GM12878 (cell line): ENCODE measurements around the gene TM4SF1. TPM values are rescaled to one million over a fixed set of nuclear protein-coding genes. Genes with fewer than 3 reads are reported as not detected.

ENCODE experiments used
- ATAC-seq: fragments of 200-7000 bp; cut with Tn5 transposase; 3 replicates; pipeline ENCODE4 v1.9.1; 2020; ENCODE audit warnings: mild to moderate bottlenecking, moderate library complexity
- BruUV-seq: library from RNA; stranded (reverse); fragments of 400-500 nt; replicated peaks from 2 replicates; lab custom pipeline; 2021; lab: Mats Ljungman, UMichigan
- CTCF ChIA-PET: fragments of 300-600 bp; sonication (Branson Sonifier 250); formaldehyde crosslinking; extraction: SDS; loops from one replicate; lab custom pipeline; 2021; ENCODE audit warnings: inconsistent platforms; lab: Yijun Ruan, JAX
- POLR2A ChIA-PET: fragments of 350-600 bp; formaldehyde crosslinking; extraction: SDS; loops from one replicate; lab custom pipeline; 2021; ENCODE audit warnings: inconsistent platforms; lab: Charles Lee
- RAD21 ChIA-PET: fragments of 300-600 bp; sonication (Branson Sonifier 250); formaldehyde crosslinking; loops from one replicate; lab custom pipeline; 2023; ENCODE audit warnings: antibody characterized with exemption; ENCODE audit not compliant: unreplicated experiment; lab: Charles Lee
- SMC1A ChIA-PET: fragments of 300-600 bp; sonication (Branson Sonifier 250); formaldehyde crosslinking; loops from one replicate; lab custom pipeline; 2023; ENCODE audit not compliant: unreplicated experiment, uncharacterized antibody; lab: Charles Lee
- DNase-seq: peaks from one replicate; pipeline ENCODE4 v3.0.0-alpha.2; 2011; ENCODE audit warnings: low read depth, low spot score
- FAIRE-seq: peaks from 3 replicates; lab custom pipeline; 2011; peaks lifted over from hg19 to GRCh38; lab: Jason Lieb, UNC
- H2AFZ ChIP-seq: 2 replicates; pipeline ENCODE4 v1.6.0; 2011; ENCODE audit warnings: low read depth, low read length, control low read depth; ENCODE audit not compliant: control insufficient read depth
- H3K27ac ChIP-seq: 2 replicates; pipeline ENCODE4 v1.5.1; 2011; ENCODE audit warnings: control low read depth; ENCODE audit not compliant: control insufficient read depth, insufficient read depth
- H3K27me3 ChIP-seq, 2 experiments: replicated peaks in 1 of 2; 2 replicates each; pipeline versions ENCODE4 v1.6.0 to v1.6.1; 2011; ENCODE audit warnings: low read length in 1 of 2; ENCODE audit not compliant: control insufficient read depth in 2 of 2, insufficient read depth in 2 of 2
- H3K36me3 ChIP-seq, 2 experiments: 2 replicates each; pipeline ENCODE4 v1.5.1; 2011; ENCODE audit warnings: low read length in 1 of 2; ENCODE audit not compliant: control insufficient read depth in 2 of 2, insufficient read depth in 2 of 2
- H3K4me1 ChIP-seq: 2 replicates; pipeline ENCODE4 v1.6.1; 2011; ENCODE audit warnings: mild to moderate bottlenecking, low read length, moderate library complexity, mixed read lengths; ENCODE audit not compliant: control insufficient read depth, insufficient read depth
- H3K4me2 ChIP-seq: 2 replicates; pipeline ENCODE4 v1.6.0; 2011; ENCODE audit warnings: control low read depth; ENCODE audit not compliant: control insufficient read depth, insufficient read depth
- H3K4me3 ChIP-seq: fragments of 200-600 bp; sonication (generic); 2 replicates; pipeline ENCODE4 v1.5.1; 2016
- H3K79me2 ChIP-seq: 2 replicates; pipeline ENCODE4 v1.6.0; 2011; ENCODE audit warnings: low read length; ENCODE audit not compliant: control insufficient read depth, insufficient read depth
- H3K9ac ChIP-seq: 2 replicates; pipeline ENCODE4 v1.8.0; 2011; ENCODE audit warnings: low read length, control low read depth, mixed read lengths; ENCODE audit not compliant: control insufficient read depth, insufficient read depth
- H3K9me3 ChIP-seq: replicated peaks from 3 replicates; pipeline ENCODE4 v1.5.1; 2011; ENCODE audit warnings: mild to moderate bottlenecking, low read length; ENCODE audit not compliant: control insufficient read depth, insufficient read depth
- H4K20me1 ChIP-seq: 2 replicates; pipeline ENCODE4 v1.6.0; 2011; ENCODE audit not compliant: control insufficient read depth, insufficient read depth
- ASH2L ChIP-seq: fragments of 300-600, 200-600 bp; sonication (generic); IDR thresholded peaks from 2 replicates; pipeline ENCODE4 v1.6.1; 2017; ENCODE audit warnings: low read depth, mild to moderate bottlenecking, borderline replicate concordance
- CBX5 ChIP-seq: sonication (generic); IDR thresholded peaks from 2 replicates; pipeline ENCODE4 v1.6.1; 2016; ENCODE audit warnings: low read depth, moderate library complexity, mild to moderate bottlenecking, inconsistent platforms
- DPF2 ChIP-seq: fragments of 450-650 bp; IDR thresholded peaks from 2 replicates; pipeline ENCODE4 v1.6.1; 2017; ENCODE audit warnings: mild to moderate bottlenecking
- EGR1 ChIP-seq, 2 experiments: IDR thresholded peaks; 1 replicate in 1 of 2; 2 replicates in 1 of 2; pipeline ENCODE4 v1.6.1; 2011 to 2012; ENCODE audit warnings: low read depth in 2 of 2, low read length in 2 of 2, borderline replicate concordance in 1 of 2, mild to moderate bottlenecking in 1 of 2, moderate library complexity in 1 of 2
- ESRRA ChIP-seq: IDR thresholded peaks from 2 replicates; pipeline ENCODE4 v1.6.1; 2012; ENCODE audit warnings: mild to moderate bottlenecking, low read length, improper control_type of control experiment
- FOXM1 ChIP-seq: IDR thresholded peaks from 2 replicates; pipeline ENCODE4 v1.6.1; 2012; ENCODE audit warnings: low read depth, mild to moderate bottlenecking, inconsistent platforms, low read length, moderate library complexity
- IRF4 ChIP-seq: IDR thresholded peaks from 2 replicates; pipeline ENCODE4 v1.6.1; 2011; ENCODE audit warnings: low read depth, low read length
- MXI1 ChIP-seq: fragments of 150-350 bp; IDR thresholded peaks from 2 replicates; pipeline ENCODE4 v1.6.1; 2011; ENCODE audit warnings: low read depth, mild to moderate bottlenecking, inconsistent platforms, low read length, improper control_type of control experiment
- NRF1 ChIP-seq: conservative IDR thresholded peaks from 2 replicates; pipeline ENCODE4 v1.6.1; 2011; ENCODE audit warnings: mild to moderate bottlenecking, low read depth, low read length, improper control_type of control experiment
- RB1 ChIP-seq: fragments of 450-650 bp; formaldehyde crosslinking; IDR thresholded peaks from 2 replicates; pipeline ENCODE4 v1.6.1; 2017; ENCODE audit warnings: mild to moderate bottlenecking, borderline replicate concordance
- RCOR1 ChIP-seq: conservative IDR thresholded peaks from 2 replicates; pipeline ENCODE4 v1.6.1; 2012; ENCODE audit warnings: low read depth, low read length, improper control_type of control experiment
- SMAD1 ChIP-seq: fragments of 450-650 bp; IDR thresholded peaks from 2 replicates; pipeline ENCODE4 v1.6.1; 2018; ENCODE audit warnings: mild to moderate bottlenecking, low read depth; ENCODE audit not compliant: partially characterized antibody
- SREBF1 ChIP-seq: IDR thresholded peaks from 2 replicates; pipeline ENCODE4 v1.6.1; 2012; ENCODE audit warnings: mild to moderate bottlenecking, low read length
- SREBF2 ChIP-seq: IDR thresholded peaks from 2 replicates; pipeline ENCODE4 v1.6.1; 2012; ENCODE audit warnings: mild to moderate bottlenecking, low read length
- SRF ChIP-seq, 2 experiments: IDR thresholded peaks; 2 replicates each; pipeline ENCODE4 v1.6.1; 2011; ENCODE audit warnings: low read depth in 2 of 2, low read length in 2 of 2, mild to moderate bottlenecking in 1 of 2, moderate library complexity in 1 of 2
- SUZ12 ChIP-seq: fragments of 200-600 bp; sonication (generic); IDR thresholded peaks from one replicate; pipeline ENCODE4 v1.6.1; 2018; ENCODE audit warnings: antibody characterized with exemption, mild to moderate bottlenecking; ENCODE audit not compliant: unreplicated experiment
- TBL1XR1 ChIP-seq: IDR thresholded peaks from 2 replicates; pipeline ENCODE4 v1.6.1; 2012; ENCODE audit warnings: low read depth, low read length, improper control_type of control experiment
- ZNF622 ChIP-seq: fragments of 450-650 bp; IDR thresholded peaks from 2 replicates; pipeline ENCODE4 v1.6.1; 2017; ENCODE audit warnings: mild to moderate bottlenecking, inconsistent platforms
- ZSCAN29 ChIP-seq: fragments of 450-650 bp; IDR thresholded peaks from 2 replicates; pipeline ENCODE4 v1.6.1; 2017; ENCODE audit warnings: mild to moderate bottlenecking, moderate library complexity
- whole genome bisulfite sequencing: methylation state at CpG from one replicate; pipeline ENCODE4 v1.1.6; 2016; ENCODE audit warnings: low lambda C conversion rate; ENCODE audit not compliant: insufficient replicate concordance, insufficient coverage; ENCODE audit errors: missing lambda C conversion rate; 5-methylcytosine and 5-hydroxymethylcytosine counted together
- in situ Hi-C: fragments of 300-500 bp; cut with MboI; formaldehyde crosslinking; loops from 9 replicates; pipeline ENCODE4 v1.14.3; 2018; ENCODE audit warnings: mixed read lengths
- intact Hi-C: fragments of 100-400 bp; cut with micrococcal nuclease; formaldehyde crosslinking; loops from one replicate; pipeline ENCODE4 v1.14.2; 2022; ENCODE audit not compliant: unreplicated experiment
- polyA plus RNA-seq, 11 experiments: library from polyadenylated mRNA; depleted of rRNA in 4 of 11; unstranded in 6 of 11; stranded (reverse) in 5 of 11; fragments of >200 nt; fragmentation: Nextera tagmentation in 4 of 11; fragmentation: Illumina TruSeq in 1 of 11; extraction: Ambion mirVana in 4 of 11; extraction: Trizol in 1 of 11; gene quantifications; 1 replicate in 1 of 11; 2 replicates in 10 of 11; pipeline versions ENCODE4 v1.2.1 to v1.2.3, GENCODE V29; 2011 to 2016; ENCODE audit warnings: inconsistent platforms in 2 of 11, missing spikeins in 2 of 11, low read depth in 1 of 11
- total RNA-seq, 4 experiments: library from RNA; depleted of rRNA in 3 of 4; stranded (reverse); fragments of >200 nt in 3 of 4; fragmentation: Illumina TruSeq in 1 of 4; extraction: Trizol in 1 of 4; gene quantifications; 2 replicates each; pipeline versions ENCODE4 v1.2.1 to v1.2.3, GENCODE V29; 2013 to 2021
- TF ChIP-seq, protein P1 (sequence below): IDR thresholded peaks from 2 replicates; pipeline ENCODE4 v1.6.1; 2012; ENCODE audit warnings: low read depth, low read length, improper control_type of control experiment

Gene TM4SF1
- total and polyA plus RNA-seq, 10 of the 15 experiments (the other 5 are each of a cell fraction or from before 2014, with no cell fraction given) = 0.05 to 1.2 TPM; not detected in 8

- CTCF ChIA-PET = interaction anchor here (1.5 kb wide), 1 partner anchor 71 kb away, joined by 3 read pairs; no protein-coding TSS in a partner anchor
- no TSS peak for BruUV-seq
- H3K27me3 ChIP-seq = no peaks in the 10 kb centered on the region; a peak in 1 of 4 replicates
- no peaks in the 10 kb centered on the region for H3K36me3 ChIP-seq
- no peak for DNase-seq
- in situ Hi-C loops = no loop called here
- WGBS = 16% methylated on average over 2 of the region's 2 CpGs
- H3K27ac ChIP-seq = no peak overlapping the region
- POLR2A ChIA-PET = no interaction called here
- H4K20me1 ChIP-seq = no peaks in the 10 kb centered on the region
- no peak overlapping the region for H2AFZ ChIP-seq
- TF ChIP-seq ZNF622 (no peak), SMAD1 (no peak), NRF1 (no peak), MXI1 (no peak)
- TF ChIP-seq, all 136 proteins: peak for 0
- SMC1A ChIA-PET = interaction anchor here (1.5 to 1.7 kb wide), 2 partner anchors 10 to 21 kb away, joined by 3 to 5 read pairs; no protein-coding TSS in a partner anchor
- Histone ChIP-seq H3K4me2 (no peak overlapping the region), H3K4me1 (no peaks in the 10 kb centered on the region), H3K4me3 (no peak overlapping the region), H3K79me2 (no peaks in the 10 kb centered on the region), H3K9me3 (no peaks in the 10 kb centered on the region), H3K9ac (no peak overlapping the region)
- RAD21 ChIA-PET = no interaction called here
- intact Hi-C loops = no loop called here
- no peak for ATAC-seq
- no peak for FAIRE-seq
These were observed 12.8 kb downstream of the TM4SF1 start for GRCh38 chr3:149364624-149365023.

GRCh38 chr3:149363053-149363452 lies 14.4 kb downstream of the TM4SF1 start:
- ChIA-PET CTCF (interaction anchor here (1.4 to 2.8 kb wide), 3 partner anchors 10 to 445 kb away, joined by 3 to 11 read pairs (median 4); no protein-coding TSS in a partner anchor), POLR2A (no interaction called here), RAD21 (interaction anchor here (0.9 kb wide), 1 partner anchor 116 kb away, joined by 3 read pairs; no protein-coding TSS in a partner anchor), SMC1A (interaction anchor here (0.9 to 1.0 kb wide), 2 partner anchors 11 to 126 kb away, joined by 3 to 4 read pairs; no protein-coding TSS in a partner anchor)
- Histone ChIP-seq H3K27me3 (no peaks in the 10 kb centered on the region; a peak in 1 of 4 replicates), H3K36me3 (no peaks in the 10 kb centered on the region), H2AFZ (no peak overlapping the region), H3K9me3 (no peaks in the 10 kb centered on the region), H3K79me2 (no peaks in the 10 kb centered on the region), H4K20me1 (no peaks in the 10 kb centered on the region), H3K4me2 (no peak overlapping the region), H3K27ac (no peak overlapping the region), H3K9ac (no peak overlapping the region), H3K4me1 (no peaks in the 10 kb centered on the region), H3K4me3 (no peak overlapping the region)
- ATAC-seq (no peak), FAIRE-seq (no peak), DNase-seq (no peak)
- intact Hi-C loops = no loop called here
- WGBS = 37% methylated on average over 2 of the region's 2 CpGs
- BruUV-seq = no TSS peak
- in situ Hi-C loops = no loop called here
- no peak for TF ChIP-seq ESRRA
- no peak for TF ChIP-seq RCOR1
- TF ChIP-seq RB1 = no peak
- no peak for TF ChIP-seq SRF (IDR thresholded peaks at IDR 0.05; ENCODE audit: low read depth in 2 of 2, low read length in 2 of 2)
- no peak for TF ChIP-seq ASH2L
- TF ChIP-seq TBL1XR1 = no peak
- no peak for TF ChIP-seq SREBF1
- TF ChIP-seq IRF4 = no peak
- TF ChIP-seq CBX5 = no peak
- no peak for TF ChIP-seq ZSCAN29
- TF ChIP-seq EGR1 (IDR thresholded peaks at IDR 0.05; ENCODE audit: borderline replicate concordance in 1 of 2, low read depth in 2 of 2, low read length in 2 of 2) = no peak
- no peak for TF ChIP-seq DPF2
- no peak for TF ChIP-seq FOXM1
- no peak for TF ChIP-seq SUZ12
- TF ChIP-seq, protein P1, sequence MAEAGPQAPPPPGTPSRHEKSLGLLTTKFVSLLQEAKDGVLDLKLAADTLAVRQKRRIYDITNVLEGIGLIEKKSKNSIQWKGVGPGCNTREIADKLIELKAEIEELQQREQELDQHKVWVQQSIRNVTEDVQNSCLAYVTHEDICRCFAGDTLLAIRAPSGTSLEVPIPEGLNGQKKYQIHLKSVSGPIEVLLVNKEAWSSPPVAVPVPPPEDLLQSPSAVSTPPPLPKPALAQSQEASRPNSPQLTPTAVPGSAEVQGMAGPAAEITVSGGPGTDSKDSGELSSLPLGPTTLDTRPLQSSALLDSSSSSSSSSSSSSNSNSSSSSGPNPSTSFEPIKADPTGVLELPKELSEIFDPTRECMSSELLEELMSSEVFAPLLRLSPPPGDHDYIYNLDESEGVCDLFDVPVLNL = no peak
- TF ChIP-seq SREBF2 = no peak
